BLaER1 (cell line): ENCODE data around the gene RABEP2.

Experiments used
- H3K27ac ChIP-seq: shearing (Covaris generic); formaldehyde crosslinking; 2 replicates; pipeline ENCODE4 v1.8.1; 2022
- H3K27me3 ChIP-seq: shearing (Covaris generic); formaldehyde crosslinking; 2 replicates; pipeline ENCODE4 v1.8.1; 2022
- H3K36me3 ChIP-seq: shearing (Covaris generic); formaldehyde crosslinking; 2 replicates; pipeline ENCODE4 v1.8.1; 2022
- H3K4me1 ChIP-seq: shearing (Covaris generic); formaldehyde crosslinking; 2 replicates; pipeline ENCODE4 v1.8.1; 2022
- H3K4me2 ChIP-seq: shearing (Covaris generic); formaldehyde crosslinking; 2 replicates; pipeline ENCODE4 v1.8.1; 2022
- H3K4me3 ChIP-seq: shearing (Covaris generic); formaldehyde crosslinking; 2 replicates; pipeline ENCODE4 v1.8.1; 2022
- H3K9ac ChIP-seq: shearing (Covaris generic); formaldehyde crosslinking; 2 replicates; pipeline ENCODE4 v1.8.1; 2022
- H3K9me3 ChIP-seq: shearing (Covaris generic); formaldehyde crosslinking; 2 replicates; pipeline ENCODE4 v1.8.1; 2022
- H4K20me1 ChIP-seq: shearing (Covaris generic); formaldehyde crosslinking; 2 replicates; pipeline ENCODE4 v1.8.1; 2022
- Cebpa-rat ChIP-seq: shearing (Covaris generic); IDR thresholded peaks from 2 replicates; pipeline ENCODE4 v1.8.1; 2022

RABEP2 gene

DNA sequence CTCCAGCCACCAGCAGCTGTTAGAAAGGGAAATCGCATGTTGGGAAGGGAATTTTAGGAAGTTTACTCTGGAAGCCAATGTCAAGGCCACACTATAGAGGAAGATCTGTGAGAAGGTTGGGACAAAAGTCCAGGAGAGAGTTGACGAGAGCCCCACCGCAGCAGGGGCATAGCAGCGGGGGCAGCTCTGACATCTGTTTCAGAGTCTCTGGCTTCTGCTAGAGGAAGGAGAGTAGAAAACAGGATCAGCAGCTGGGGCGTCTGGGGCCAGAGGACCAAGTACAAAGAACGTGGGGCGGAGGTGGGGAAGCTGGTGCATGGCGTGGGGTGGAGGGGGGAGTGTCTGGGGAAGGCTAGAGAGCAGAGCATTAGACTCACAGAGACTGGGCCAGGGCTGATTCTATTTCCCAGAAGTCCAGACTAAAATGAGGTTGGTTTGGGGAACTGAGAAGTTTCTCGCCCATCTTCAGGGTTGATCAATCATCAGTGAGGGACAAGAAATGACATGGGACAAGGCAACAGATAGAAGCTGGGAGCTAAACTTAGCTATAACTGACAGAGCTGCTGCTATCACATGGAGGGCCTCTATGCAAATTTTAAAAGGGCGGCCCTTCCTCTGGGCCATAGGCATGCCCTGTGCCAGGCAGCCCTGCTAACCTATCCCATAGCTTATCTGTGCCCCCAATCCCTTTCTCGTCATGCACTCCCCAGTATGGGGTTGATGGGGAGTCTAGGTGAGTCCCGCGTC, 1.2 kb downstream of the RABEP2 start:
- Histone ChIP-seq H3K27me3 (no peaks in the 10 kb centered on the region), H3K4me1 (peaks cover 63% of the 10 kb centered on the region), H3K27ac (peak overlapping the region; percentile 97), H3K4me2 (peak overlapping the region; percentile 99), H3K9me3 (no peaks in the 10 kb centered on the region), H3K9ac (peak overlapping the region; percentile 90), H3K4me3 (peak overlapping the region; percentile 73), H3K36me3 (peaks cover 34% of the 10 kb centered on the region), H4K20me1 (no peaks in the 10 kb centered on the region)
- TF ChIP-seq Cebpa-rat: no peak

DNA sequence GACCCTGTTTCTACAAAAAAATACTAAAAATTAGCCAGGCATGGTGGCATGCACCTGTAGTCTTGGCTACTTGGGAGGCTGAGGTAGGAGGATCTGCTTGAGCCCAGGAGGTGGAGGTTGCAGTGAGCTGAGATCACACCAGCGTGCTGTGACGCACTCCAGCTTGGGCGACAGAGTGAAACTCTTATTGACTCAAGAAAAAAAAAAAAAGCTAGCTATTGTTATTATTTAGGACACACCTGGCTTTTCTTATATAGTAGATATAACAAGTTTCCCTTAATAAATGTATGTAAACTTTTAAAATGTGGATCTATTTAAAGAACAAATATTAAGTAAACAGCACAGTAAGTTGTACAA, 1.8 kb downstream of the RABEP2 start:
- peak overlapping the region; percentile 97 for H3K27ac ChIP-seq
- H4K20me1 ChIP-seq: no peaks in the 10 kb centered on the region
- H3K4me2 ChIP-seq: peak overlapping the region; percentile 99
- H3K36me3 ChIP-seq: peaks cover 40% of the 10 kb centered on the region
- peaks cover 57% of the 10 kb centered on the region for H3K4me1 ChIP-seq
- H3K27me3 ChIP-seq: no peaks in the 10 kb centered on the region
- peak overlapping the region; percentile 73 for H3K4me3 ChIP-seq
- H3K9ac ChIP-seq: peak overlapping the region; percentile 90
- no peaks in the 10 kb centered on the region for H3K9me3 ChIP-seq
- TF ChIP-seq Cebpa-rat: no peak

DNA sequence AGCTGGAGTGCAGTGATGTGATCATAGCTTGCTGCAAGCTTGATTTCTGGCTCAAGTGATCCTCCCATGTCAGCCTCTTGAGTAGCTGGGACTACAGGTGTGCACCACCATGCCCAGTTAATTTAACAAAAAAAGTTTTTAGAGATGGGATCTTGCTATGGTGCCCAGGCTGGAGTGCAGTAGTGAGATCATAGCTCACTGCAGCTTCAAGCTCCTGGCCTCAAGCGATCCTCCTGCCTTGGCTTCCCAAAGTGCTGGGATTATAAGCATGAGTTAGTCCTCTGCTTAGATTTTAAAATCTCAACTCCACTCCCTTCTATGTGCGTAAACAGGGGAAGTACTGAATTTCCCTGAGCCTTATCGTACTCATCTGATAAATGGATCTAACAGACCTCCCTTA, 6.3 kb downstream of the RABEP2 start:
- H3K4me1 ChIP-seq: peaks cover 37% of the 10 kb centered on the region
- no peak for TF ChIP-seq Cebpa-rat
- H3K9ac ChIP-seq: no peak overlapping the region
- H3K36me3 ChIP-seq: peaks cover 86% of the 10 kb centered on the region
- no peaks in the 10 kb centered on the region for H3K27me3 ChIP-seq
- no peaks in the 10 kb centered on the region for H3K9me3 ChIP-seq
- H3K4me3 ChIP-seq: no peak overlapping the region
- no peaks in the 10 kb centered on the region for H4K20me1 ChIP-seq
- H3K27ac ChIP-seq: no peak overlapping the region
- H3K4me2 ChIP-seq: no peak overlapping the region

DNA sequence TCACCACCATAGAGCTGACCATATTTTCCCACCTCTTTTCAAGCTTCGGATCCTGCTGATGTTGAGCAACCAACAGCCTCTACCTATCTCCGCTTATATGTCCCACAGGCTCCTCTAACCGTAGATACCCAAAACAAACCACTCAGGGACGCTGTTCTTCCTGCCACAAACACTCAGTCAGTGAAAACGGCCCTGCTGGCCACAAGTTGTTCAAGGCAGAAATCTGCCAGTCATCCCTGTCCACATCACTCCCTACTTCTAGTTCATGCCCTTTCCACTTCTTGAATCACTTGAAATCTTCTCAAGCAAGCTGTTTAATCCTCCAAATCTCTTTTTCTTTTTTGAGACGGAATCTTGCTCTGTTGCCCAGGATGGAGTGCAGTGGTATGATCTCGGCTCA, 7.9 kb downstream of the RABEP2 start:
- no peaks in the 10 kb centered on the region for H3K27me3 ChIP-seq
- no peaks in the 10 kb centered on the region for H4K20me1 ChIP-seq
- peaks cover 93% of the 10 kb centered on the region for H3K36me3 ChIP-seq
- H3K9me3 ChIP-seq: no peaks in the 10 kb centered on the region
- no peak overlapping the region for H3K4me3 ChIP-seq
- no peak overlapping the region for H3K4me2 ChIP-seq
- H3K27ac ChIP-seq: no peak overlapping the region
- H3K9ac ChIP-seq: 0 out of 2 replicates have a peak overlapping the region, but pooled peaks have one; percentile 6
- no peak for TF ChIP-seq Cebpa-rat
- H3K4me1 ChIP-seq: peaks cover 37% of the 10 kb centered on the region

DNA sequence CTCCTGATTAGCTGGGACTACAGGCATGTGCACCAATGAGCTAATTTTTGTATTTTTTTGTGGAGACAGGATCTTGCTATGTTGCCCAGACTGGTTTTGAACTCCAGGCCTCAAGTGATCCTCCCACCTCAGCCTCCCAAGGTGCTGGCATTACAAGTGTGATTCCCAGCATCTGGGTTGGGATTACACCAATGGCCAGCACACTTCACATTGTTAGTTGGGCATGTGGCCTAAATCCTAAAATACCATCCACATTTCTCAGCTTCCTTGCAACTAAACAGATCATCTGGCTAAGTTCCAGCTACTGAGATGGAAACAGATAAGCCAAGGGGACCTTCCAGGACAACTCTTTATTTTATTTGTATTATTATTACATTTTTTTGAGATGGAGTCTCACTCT, 9.9 kb downstream of the RABEP2 start:
- H3K4me1 ChIP-seq: peaks cover 41% of the 10 kb centered on the region
- no peak overlapping the region for H3K4me3 ChIP-seq
- H3K27me3 ChIP-seq: no peaks in the 10 kb centered on the region
- no peak for TF ChIP-seq Cebpa-rat
- peaks cover 98% of the 10 kb centered on the region for H3K36me3 ChIP-seq
- no peak overlapping the region for H3K9ac ChIP-seq
- H3K27ac ChIP-seq: no peak overlapping the region
- no peaks in the 10 kb centered on the region for H4K20me1 ChIP-seq
- no peaks in the 10 kb centered on the region for H3K9me3 ChIP-seq
- no peak overlapping the region for H3K4me2 ChIP-seq

DNA sequence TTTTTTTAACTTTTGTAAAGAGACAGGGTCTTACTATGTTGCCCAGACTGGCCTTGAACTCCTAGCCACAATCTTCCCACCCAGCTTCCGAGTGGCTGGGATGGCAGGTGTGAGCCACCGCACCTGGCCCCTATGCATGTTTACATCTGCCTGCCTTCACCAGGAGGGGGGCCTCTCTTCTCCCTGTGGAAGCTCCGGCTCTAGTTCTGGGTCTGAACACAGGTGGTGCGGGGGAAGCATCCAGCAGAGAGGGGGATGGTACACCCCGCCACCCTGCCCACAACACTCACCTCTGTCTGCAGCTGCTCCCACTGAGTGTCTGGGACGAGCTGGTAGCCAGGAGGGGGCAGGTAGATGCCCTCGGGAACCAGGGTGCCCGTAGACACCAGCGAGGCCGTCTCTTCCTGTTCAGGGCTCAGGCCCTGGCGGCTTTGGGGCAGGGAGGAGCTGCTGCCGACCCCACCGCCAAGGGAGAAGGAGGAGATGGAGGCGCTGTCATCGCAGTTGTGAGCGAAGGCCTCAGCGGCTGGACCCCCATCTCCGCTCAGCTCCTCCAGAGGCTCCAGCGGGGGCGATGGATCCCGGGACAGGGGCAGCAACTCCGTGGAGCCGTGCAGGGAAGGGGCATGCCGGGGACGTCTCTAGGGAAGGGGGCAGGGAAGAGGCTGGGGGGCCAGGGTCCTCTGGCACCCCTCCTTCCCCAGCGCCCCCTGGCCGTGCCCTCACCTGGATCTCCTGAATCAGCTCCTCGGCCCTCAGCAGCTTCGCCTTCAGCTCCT, 10.9 kb downstream of the RABEP2 start:
- Histone ChIP-seq H3K27me3 (no peaks in the 10 kb centered on the region), H3K36me3 (peaks cover 98% of the 10 kb centered on the region), H4K20me1 (no peaks in the 10 kb centered on the region), H3K4me2 (no peak overlapping the region), H3K9me3 (no peaks in the 10 kb centered on the region), H3K4me3 (no peak overlapping the region), H3K27ac (peak overlapping the region; percentile 66), H3K4me1 (peaks cover 45% of the 10 kb centered on the region), H3K9ac (peak overlapping the region; percentile 29; the same call in 1 of the 2 replicates)
- no peak for TF ChIP-seq Cebpa-rat

DNA sequence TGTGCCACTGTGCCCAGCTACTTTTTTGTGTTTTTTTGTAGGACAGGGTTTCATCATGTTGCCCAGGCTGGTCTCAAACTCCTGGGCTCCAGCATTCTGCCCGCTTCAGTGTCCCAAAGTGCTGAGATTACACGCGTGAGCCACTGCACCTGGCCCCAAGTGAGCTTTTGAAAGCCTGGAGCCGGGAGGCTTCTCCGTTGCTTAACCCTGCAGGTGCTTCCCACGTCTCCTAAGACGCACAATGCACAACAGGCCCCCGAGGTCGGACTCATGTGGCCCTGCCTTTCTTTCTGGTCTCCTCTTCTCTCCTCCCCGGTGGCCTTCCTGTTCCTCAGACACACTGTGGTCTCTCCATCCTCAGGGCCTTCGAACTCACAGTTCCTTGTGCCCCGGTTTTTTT, 12.5 kb downstream of the RABEP2 start:
- Histone ChIP-seq H3K27me3 (no peaks in the 10 kb centered on the region), H3K9ac (peak overlapping the region; percentile 63), H3K27ac (peak overlapping the region; percentile 85), H3K4me3 (no peak overlapping the region), H3K4me2 (peak overlapping the region; percentile 43), H3K36me3 (peaks cover 98% of the 10 kb centered on the region), H3K9me3 (no peaks in the 10 kb centered on the region), H4K20me1 (no peaks in the 10 kb centered on the region), H3K4me1 (peaks cover 61% of the 10 kb centered on the region)
- TF ChIP-seq Cebpa-rat: peak; percentile 74; the same call in 1 of the 2 replicates

DNA sequence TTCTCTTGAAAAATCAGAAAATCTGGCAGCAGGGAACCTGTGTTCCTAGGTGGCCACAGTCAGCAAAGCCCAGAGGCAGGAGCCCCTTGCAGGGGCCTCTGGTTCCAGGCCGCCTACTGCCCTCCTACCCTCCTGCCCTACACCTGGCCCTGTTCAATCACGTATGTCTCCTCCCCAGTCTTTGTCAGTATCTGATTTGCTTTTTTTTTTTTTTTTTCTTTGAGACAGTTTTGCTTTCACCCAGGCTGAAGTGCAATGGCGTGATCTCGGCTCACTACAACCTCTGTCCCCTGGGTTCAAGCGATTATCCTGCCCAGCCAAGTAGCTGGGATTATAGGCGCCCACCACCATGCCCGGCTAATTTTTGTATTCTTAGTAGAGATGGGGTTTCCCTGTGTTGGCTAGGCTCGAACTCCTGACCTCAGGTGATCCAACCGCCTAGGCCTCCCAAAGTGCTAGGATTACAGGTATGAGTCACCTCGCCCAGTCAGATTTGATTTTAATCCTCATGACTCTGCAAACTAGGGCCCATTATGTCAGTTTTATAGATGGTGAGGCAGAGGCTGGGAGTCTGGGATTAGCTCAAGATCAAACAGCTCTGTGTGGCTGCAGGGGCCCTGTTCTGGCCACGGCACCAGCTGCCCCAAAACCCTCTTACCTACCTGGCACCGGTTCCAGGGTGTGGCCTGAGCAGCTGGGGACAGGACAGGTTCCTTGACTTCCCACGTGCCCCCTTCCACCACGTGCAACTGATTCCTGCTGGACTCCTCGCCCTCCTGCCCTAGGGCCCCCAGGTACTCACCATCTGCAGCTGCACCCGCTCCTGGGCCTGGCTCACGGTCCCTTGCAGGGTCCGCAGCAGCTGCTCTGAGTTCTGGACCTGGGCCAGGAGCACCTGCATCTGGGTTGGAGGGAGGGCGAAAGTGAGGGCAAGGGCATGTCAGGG, 14.7 kb downstream of the RABEP2 start:
- Histone ChIP-seq H3K4me2 (peak overlapping the region; percentile 40; the same call in 1 of the 2 replicates), H3K4me3 (no peak overlapping the region), H3K9ac (0 out of 2 replicates have a peak overlapping the region, but pooled peaks have one; percentile 45), H3K4me1 (peaks cover 72% of the 10 kb centered on the region), H4K20me1 (no peaks in the 10 kb centered on the region), H3K36me3 (peaks cover 97% of the 10 kb centered on the region), H3K27me3 (no peaks in the 10 kb centered on the region), H3K9me3 (no peaks in the 10 kb centered on the region), H3K27ac (peak overlapping the region; percentile 58)
- TF ChIP-seq Cebpa-rat: no peak

DNA sequence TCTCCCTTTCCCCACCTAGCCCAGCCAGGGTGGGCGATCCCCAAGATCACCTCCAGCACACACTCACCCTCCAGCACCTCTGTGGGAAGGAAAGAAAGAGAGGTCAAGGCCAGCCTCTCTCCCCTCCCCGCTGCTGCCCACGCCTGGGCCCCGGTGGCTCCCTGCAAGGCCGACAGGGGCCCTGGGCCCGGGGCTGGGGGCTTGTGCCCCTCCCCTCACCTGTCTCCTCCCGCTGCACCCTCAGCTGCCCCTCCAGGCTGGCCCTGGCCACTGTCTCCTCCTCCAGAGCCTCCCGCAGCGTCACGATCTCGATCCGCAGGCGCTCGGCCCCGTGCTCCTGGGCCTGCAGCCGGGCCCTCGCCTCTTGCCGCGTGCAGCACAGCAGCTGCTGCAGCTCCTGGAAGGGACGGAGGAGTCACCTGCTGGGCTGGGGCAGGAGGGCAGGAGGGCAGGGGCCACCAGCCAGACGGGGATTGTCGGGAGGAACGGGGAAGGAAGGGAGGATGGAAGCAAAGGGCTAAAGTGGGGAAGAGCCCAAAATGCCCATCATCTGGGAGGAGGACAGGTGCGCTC, 19.2 kb downstream of the RABEP2 start:
- Histone ChIP-seq H3K27ac (peak overlapping the region; percentile 86; the same call in 1 of the 2 replicates), H3K4me3 (no peak overlapping the region), H3K9me3 (no peaks in the 10 kb centered on the region), H4K20me1 (no peaks in the 10 kb centered on the region), H3K36me3 (peaks cover 68% of the 10 kb centered on the region), H3K9ac (no peak overlapping the region), H3K27me3 (no peaks in the 10 kb centered on the region), H3K4me2 (peak overlapping the region; percentile 90; the same call in 1 of the 2 replicates), H3K4me1 (peaks cover 80% of the 10 kb centered on the region)
- no peak for TF ChIP-seq Cebpa-rat
